Neural progenitor cell (in vitro differentiated cells): ENCODE results near the gene ZFTA. TPM values are rescaled to one million over a fixed set of nuclear protein-coding genes. Genes with fewer than 3 reads are reported as not detected.

ENCODE experiments used
- DNase-seq: peaks from one replicate; pipeline ENCODE4 v3.0.0-alpha.2; 2016; ENCODE audit warnings: low spot score
- H2AFZ ChIP-seq: fragments of 200-600 bp; sonication (generic); replicated peaks from 2 replicates; pipeline ENCODE4 v1.6.1; 2016; ENCODE audit warnings: antibody characterized with exemption
- H3F3A ChIP-seq: fragments of 200-600 bp; sonication (generic); 2 replicates; pipeline ENCODE4 v1.6.1; 2016; ENCODE audit warnings: antibody characterized with exemption, low read depth
- H3K27ac ChIP-seq: fragments of 200-600 bp; sonication (generic); 2 replicates; pipeline ENCODE4 v1.5.1; 2016; ENCODE audit warnings: mild to moderate bottlenecking
- H3K27me3 ChIP-seq: fragments of 200-600 bp; sonication (generic); 2 replicates; pipeline ENCODE4 v1.6.1; 2016; ENCODE audit warnings: mild to moderate bottlenecking, moderate library complexity
- H3K36me3 ChIP-seq: fragments of 200-600 bp; sonication (generic); 2 replicates; pipeline ENCODE4 v1.5.1; 2016
- H3K4me1 ChIP-seq: fragments of 200-600 bp; sonication (generic); 2 replicates; pipeline ENCODE4 v1.6.1; 2016; ENCODE audit warnings: mixed run types
- H3K4me2 ChIP-seq: fragments of 200-600 bp; sonication (generic); 2 replicates; pipeline ENCODE4 v1.6.1; 2016
- H3K4me3 ChIP-seq: fragments of 200-600 bp; sonication (generic); 2 replicates; pipeline ENCODE4 v1.5.1; 2016
- H3K79me2 ChIP-seq: fragments of 200-600 bp; sonication (generic); 2 replicates; pipeline ENCODE4 v1.6.1; 2016; ENCODE audit warnings: low read depth
- H3K9ac ChIP-seq: fragments of 200-600 bp; sonication (generic); 2 replicates; pipeline ENCODE4 v1.6.1; 2016
- H3K9me3 ChIP-seq: fragments of 200-600 bp; sonication (generic); 2 replicates; pipeline ENCODE4 v1.5.1; 2016; ENCODE audit warnings: low read depth
- H4K20me1 ChIP-seq: fragments of 200-600 bp; sonication (generic); 2 replicates; pipeline ENCODE4 v1.6.1; 2016; ENCODE audit warnings: low read depth
- H3K27ac Mint-ChIP-seq: 3 replicates; pipeline ENCODE4 v1.8.0; 2021; ENCODE audit warnings: mixed read lengths
- H3K27me3 Mint-ChIP-seq: 2 replicates; pipeline ENCODE4 v1.8.0; 2022; ENCODE audit warnings: low read depth, mild to moderate bottlenecking, inconsistent platforms, moderate library complexity, mixed read lengths; ENCODE audit not compliant: insufficient read depth
- H3K36me3 Mint-ChIP-seq: 3 replicates; pipeline ENCODE4 v1.8.0; 2021; ENCODE audit warnings: mixed read lengths
- H3K4me1 Mint-ChIP-seq: 3 replicates; pipeline ENCODE4 v1.8.0; 2021; ENCODE audit warnings: mixed read lengths
- H3K4me3 Mint-ChIP-seq: 3 replicates; pipeline ENCODE4 v1.8.0; 2021; ENCODE audit warnings: mild to moderate bottlenecking, moderate library complexity, mixed read lengths
- H3K9me3 Mint-ChIP-seq: 3 replicates; pipeline ENCODE4 v1.8.0; 2020; ENCODE audit warnings: mixed read lengths
- CTCF ChIP-seq: fragments of 200-600 bp; sonication (generic); IDR thresholded peaks from 2 replicates; pipeline ENCODE4 v1.5.1; 2017; ENCODE audit warnings: antibody characterized with exemption, mild to moderate bottlenecking
- EZH2 ChIP-seq: fragments of 200-600 bp; sonication (generic); IDR thresholded peaks from 2 replicates; pipeline ENCODE4 v1.6.1; 2017; ENCODE audit warnings: antibody characterized with exemption, mild to moderate bottlenecking, moderate library complexity
- EZH2phosphoT487 ChIP-seq: fragments of 200-600 bp; sonication (generic); IDR thresholded peaks from 2 replicates; pipeline ENCODE4 v1.6.1; 2017; ENCODE audit warnings: antibody characterized with exemption
- total RNA-seq: library from RNA; depleted of rRNA; stranded (reverse); fragments of >200 nt; gene quantifications from 2 replicates; pipeline ENCODE4 v1.2.3, GENCODE V29; 2015; ENCODE audit warnings: low replicate concordance

The ZFTA gene
- total RNA-seq, 1 donor from 2014 or later: 22.5 TPM

- Mint-ChIP-seq H3K9me3 (no peaks in the 10 kb centered on the region), H3K36me3 (peaks cover 9% of the 10 kb centered on the region), H3K27ac (no peak overlapping the region), H3K27me3 (peaks cover 20% of the 10 kb centered on the region), H3K4me1 (peaks cover 41% of the 10 kb centered on the region), H3K4me3 (peak overlapping the region; percentile 59)
- H2AFZ ChIP-seq: peak overlapping the region; percentile 7
- no peaks in the 10 kb centered on the region for H3K9me3 ChIP-seq
- H3K4me2 ChIP-seq: peak overlapping the region; percentile 85
- TF ChIP-seq EZH2 (no peak), CTCF (no peak), EZH2phosphoT487 (no peak)
- peaks cover 57% of the 10 kb centered on the region for H3F3A ChIP-seq
- H4K20me1 ChIP-seq: peaks cover 37% of the 10 kb centered on the region
- peak; percentile 61 for DNase-seq
- peaks cover 35% of the 10 kb centered on the region for H3K4me1 ChIP-seq
- peak overlapping the region; percentile 67 for H3K27ac ChIP-seq
- H3K27me3 ChIP-seq: no peaks in the 10 kb centered on the region
- no peaks in the 10 kb centered on the region for H3K36me3 ChIP-seq
- peak overlapping the region; percentile 38 for H3K9ac ChIP-seq
- H3K79me2 ChIP-seq: peaks cover 58% of the 10 kb centered on the region
- peak overlapping the region; percentile 94 for H3K4me3 ChIP-seq
These were observed 603 bp upstream of the ZFTA start for GRCh38 chr11:63769042-63769713.

- Histone ChIP-seq H3K27me3 (no peaks in the 10 kb centered on the region), H3K4me3 (peak overlapping the region; percentile 94), H3K36me3 (no peaks in the 10 kb centered on the region), H3F3A (peaks cover 68% of the 10 kb centered on the region), H2AFZ (no peak overlapping the region), H3K4me1 (peaks cover 37% of the 10 kb centered on the region), H4K20me1 (peaks cover 50% of the 10 kb centered on the region), H3K9me3 (no peaks in the 10 kb centered on the region), H3K4me2 (peak overlapping the region; percentile 84), H3K9ac (peak overlapping the region; percentile 53), H3K27ac (peak overlapping the region; percentile 91), H3K79me2 (peaks cover 72% of the 10 kb centered on the region)
- peak; percentile 96 for DNase-seq
- Mint-ChIP-seq H3K9me3 (no peaks in the 10 kb centered on the region), H3K4me1 (peaks cover 41% of the 10 kb centered on the region), H3K4me3 (peak overlapping the region; percentile 98), H3K27me3 (peaks cover 22% of the 10 kb centered on the region), H3K27ac (peak overlapping the region; percentile 97), H3K36me3 (peaks cover 9% of the 10 kb centered on the region)
- no peak for TF ChIP-seq EZH2
These were observed 874 bp downstream of the ZFTA start for GRCh38 chr11:63767565-63768236.

- Mint-ChIP-seq H3K27ac (peak overlapping the region; percentile 97), H3K36me3 (peaks cover 8% of the 10 kb centered on the region), H3K4me3 (peak overlapping the region; percentile 98), H3K9me3 (no peaks in the 10 kb centered on the region), H3K27me3 (peaks cover 21% of the 10 kb centered on the region), H3K4me1 (peaks cover 43% of the 10 kb centered on the region)
- no peak overlapping the region for H3K9ac ChIP-seq
- no peaks in the 10 kb centered on the region for H3K36me3 ChIP-seq
- DNase-seq: no peak
- H3K27ac ChIP-seq: no peak overlapping the region
- peaks cover 55% of the 10 kb centered on the region for H4K20me1 ChIP-seq
- peaks cover 77% of the 10 kb centered on the region for H3K79me2 ChIP-seq
- peaks cover 37% of the 10 kb centered on the region for H3K4me1 ChIP-seq
- peaks cover 71% of the 10 kb centered on the region for H3F3A ChIP-seq
- H3K4me3 ChIP-seq: peak overlapping the region; percentile 94
- no peaks in the 10 kb centered on the region for H3K27me3 ChIP-seq
- TF ChIP-seq EZH2phosphoT487 (no peak), CTCF (no peak), EZH2 (no peak)
- peak overlapping the region; percentile 84 for H3K4me2 ChIP-seq
- H2AFZ ChIP-seq: no peak overlapping the region
- no peaks in the 10 kb centered on the region for H3K9me3 ChIP-seq
These were observed 1.4 kb downstream of the ZFTA start for GRCh38 chr11:63767267-63767564.
